HG02610 (cell line): ENCODE measurements around the gene SLC6A17.

Source experiments
- ATAC-seq: cut with Tn5 transposase; IDR thresholded peaks from one replicate; pipeline ENCODE4 v1.9.1; 2021; ENCODE audit warnings: mild to moderate bottlenecking, moderate library complexity; ENCODE audit not compliant: unreplicated experiment

SLC6A17 gene

DNA sequence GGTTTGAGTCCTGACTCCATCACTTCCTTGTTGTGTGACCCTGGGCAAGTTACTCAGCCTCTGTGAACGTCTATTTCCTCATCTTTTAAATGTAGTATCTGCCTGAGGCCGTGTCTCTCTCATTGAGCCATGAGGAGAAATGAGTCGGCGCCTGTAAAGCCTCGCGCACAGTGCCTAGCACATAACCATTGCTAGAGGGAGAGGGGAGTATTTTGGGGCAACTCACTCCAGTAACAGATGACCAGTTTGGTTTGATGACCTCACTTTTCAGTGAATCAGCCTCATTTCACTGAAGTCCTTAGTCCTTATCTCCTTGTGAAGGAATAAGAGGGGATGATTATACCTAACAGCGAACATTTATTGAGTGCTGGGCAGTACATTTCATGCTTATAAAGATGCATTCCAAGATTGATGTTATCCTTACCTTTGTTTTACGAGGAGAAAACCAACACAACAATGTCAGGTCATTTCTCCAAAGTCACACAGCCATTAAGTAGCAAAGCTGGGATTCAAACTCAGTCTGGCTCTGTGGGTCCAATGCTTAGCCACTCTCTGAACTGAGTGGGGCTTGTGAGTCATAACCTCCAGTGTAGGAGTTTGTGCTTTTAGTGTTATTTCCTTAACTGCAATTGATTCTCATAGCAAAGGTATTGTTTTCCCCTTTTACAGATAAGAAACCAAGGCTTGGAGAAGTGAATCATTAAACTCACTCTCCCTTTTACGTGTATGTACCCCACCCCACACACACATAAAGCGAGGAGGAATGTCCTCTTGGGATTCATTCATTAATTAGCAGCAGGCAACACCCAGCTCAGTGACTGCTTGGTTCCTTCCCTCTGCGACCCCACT is 85.8 kb downstream of the SLC6A17 start:
- ATAC-seq = peak; percentile 55

GRCh38 chr1:110237386-110238152 is 87.3 kb downstream of the SLC6A17 start:
- ATAC-seq = no peak

DNA sequence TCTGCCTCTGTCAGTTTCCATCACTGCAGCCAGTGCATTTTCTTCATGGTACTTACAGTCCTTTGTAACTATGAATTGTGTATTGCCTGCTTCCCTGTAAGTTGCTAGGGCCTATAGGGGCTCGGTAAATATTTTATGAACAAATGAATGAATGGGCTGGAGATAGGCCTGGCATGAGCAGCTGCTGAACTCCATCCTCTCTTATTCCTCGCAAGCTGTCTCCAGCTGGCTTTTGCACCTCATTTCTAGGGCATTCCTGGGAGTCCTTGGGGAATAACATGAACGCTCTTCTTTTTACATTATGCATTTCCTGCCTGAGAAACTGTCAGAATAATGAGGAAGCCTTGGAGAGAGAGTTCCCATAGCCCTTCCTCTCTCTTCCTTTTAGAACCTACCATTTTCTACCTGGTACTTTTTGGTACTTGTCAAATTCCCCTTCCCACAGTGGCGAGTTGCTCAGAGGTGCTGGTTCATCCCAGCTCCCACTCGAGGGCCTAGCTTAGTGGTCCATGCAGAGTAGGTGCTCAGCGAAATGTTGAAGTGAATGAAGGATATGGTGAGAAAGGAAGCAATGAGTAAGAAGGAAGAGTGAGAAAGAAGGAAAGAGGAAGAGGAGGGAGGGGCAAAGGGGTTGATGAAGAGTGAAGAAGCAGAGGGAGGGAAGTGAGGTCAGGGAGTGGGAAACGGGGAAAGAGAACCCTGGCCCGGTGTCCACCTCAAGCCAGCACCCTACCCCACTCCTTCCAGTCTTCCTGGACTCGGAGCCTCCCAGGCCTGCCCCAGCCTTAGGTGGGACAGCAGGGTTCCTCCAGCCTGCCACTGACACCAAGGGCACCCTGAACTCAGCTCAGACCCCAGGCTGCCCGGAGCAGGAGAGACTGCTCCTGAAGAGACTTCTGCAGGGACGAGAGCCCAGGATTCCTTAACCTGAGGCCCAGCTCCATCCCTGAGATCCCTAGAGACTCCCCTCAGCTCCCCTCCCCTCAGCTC is 89.4 kb downstream of the SLC6A17 start:
- ATAC-seq = peak; percentile 29

- ATAC-seq = no peak
Observed at GRCh38 chr1:110240476-110241210, 90.3 kb downstream of the SLC6A17 start.

GRCh38 chr1:110241516-110241915 is 91.2 kb downstream of the SLC6A17 start:
- ATAC-seq = no peak

- no peak for ATAC-seq
Observed at GRCh38 chr1:110242062-110242461, 91.8 kb downstream of the SLC6A17 start.

DNA sequence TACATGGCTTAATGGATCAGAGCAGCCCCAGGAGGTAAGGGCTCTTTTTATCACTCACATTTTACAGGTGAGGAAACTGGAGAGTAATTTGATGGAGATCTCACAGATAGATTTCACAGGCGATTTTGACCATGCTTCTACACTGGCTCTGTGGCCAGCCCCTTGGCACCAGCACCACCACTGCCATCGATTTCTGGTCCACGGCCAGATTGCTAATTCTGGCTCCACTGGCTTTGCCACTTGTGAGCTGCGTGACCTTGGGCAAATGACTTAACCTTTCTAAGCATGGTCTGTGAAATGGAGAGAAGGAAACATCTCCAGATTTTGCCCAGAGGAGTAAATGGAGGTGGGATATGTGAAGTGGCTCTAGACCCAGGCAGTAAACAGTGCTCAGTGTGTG is 92.4 kb downstream of the SLC6A17 start:
- no peak for ATAC-seq

- ATAC-seq = peak; percentile 6
Observed at GRCh38 chr1:110243146-110243545, 92.9 kb downstream of the SLC6A17 start.

GRCh38 chr1:110243574-110243973 is 93.3 kb downstream of the SLC6A17 start:
- ATAC-seq = peak; percentile 63

GRCh38 chr1:110245876-110246620 is 95.8 kb downstream of the SLC6A17 start:
- no peak for ATAC-seq

GRCh38 chr1:110248746-110249145 is 98.5 kb downstream of the SLC6A17 start:
- no peak for ATAC-seq

- no peak for ATAC-seq
Observed at GRCh38 chr1:110249256-110249655, 99.0 kb downstream of the SLC6A17 start.

- no peak for ATAC-seq
Observed at GRCh38 chr1:110250008-110250407, 99.7 kb downstream of the SLC6A17 start.

DNA sequence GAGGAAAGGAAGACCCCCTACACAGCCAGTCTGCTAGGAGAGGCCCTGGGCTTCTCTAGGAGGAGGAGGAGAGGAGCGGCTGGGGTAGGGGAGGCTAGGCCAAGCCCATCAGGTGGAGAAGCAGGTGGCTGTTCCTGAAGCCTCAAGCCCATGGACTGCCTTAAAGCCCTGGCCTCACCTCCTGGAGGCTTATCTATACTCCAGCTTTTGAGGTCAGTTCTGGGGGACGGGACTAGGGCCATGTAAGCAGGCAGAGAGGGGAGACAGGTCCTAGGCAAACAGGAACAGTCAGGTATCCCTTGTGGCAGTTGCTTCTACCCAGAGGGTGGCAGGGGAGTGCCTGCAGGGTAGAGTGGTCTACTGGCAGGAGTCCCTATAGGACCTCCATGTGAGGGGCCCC is 100.5 kb downstream of the SLC6A17 start:
- ATAC-seq = no peak
